OCI-LY3 (cell line): Measurements from ENCODE around the gene GNAL.

Experiments used
- EZH2phosphoT487 ChIP-seq: fragments of 200-600 bp; shearing (Covaris generic); IDR thresholded peaks from 2 replicates; pipeline ENCODE4 v1.6.1; 2018; ENCODE audit warnings: antibody characterized with exemption, mixed run types, low read depth
- TF ChIP-seq, protein P1 (sequence below): fragments of 200-600, 300-600 bp; sonication (generic); IDR thresholded peaks from 2 replicates; pipeline ENCODE4 v1.5.1; 2014; ENCODE audit warnings: antibody characterized with exemption, low read length, low read depth

- TF ChIP-seq, protein P1, sequence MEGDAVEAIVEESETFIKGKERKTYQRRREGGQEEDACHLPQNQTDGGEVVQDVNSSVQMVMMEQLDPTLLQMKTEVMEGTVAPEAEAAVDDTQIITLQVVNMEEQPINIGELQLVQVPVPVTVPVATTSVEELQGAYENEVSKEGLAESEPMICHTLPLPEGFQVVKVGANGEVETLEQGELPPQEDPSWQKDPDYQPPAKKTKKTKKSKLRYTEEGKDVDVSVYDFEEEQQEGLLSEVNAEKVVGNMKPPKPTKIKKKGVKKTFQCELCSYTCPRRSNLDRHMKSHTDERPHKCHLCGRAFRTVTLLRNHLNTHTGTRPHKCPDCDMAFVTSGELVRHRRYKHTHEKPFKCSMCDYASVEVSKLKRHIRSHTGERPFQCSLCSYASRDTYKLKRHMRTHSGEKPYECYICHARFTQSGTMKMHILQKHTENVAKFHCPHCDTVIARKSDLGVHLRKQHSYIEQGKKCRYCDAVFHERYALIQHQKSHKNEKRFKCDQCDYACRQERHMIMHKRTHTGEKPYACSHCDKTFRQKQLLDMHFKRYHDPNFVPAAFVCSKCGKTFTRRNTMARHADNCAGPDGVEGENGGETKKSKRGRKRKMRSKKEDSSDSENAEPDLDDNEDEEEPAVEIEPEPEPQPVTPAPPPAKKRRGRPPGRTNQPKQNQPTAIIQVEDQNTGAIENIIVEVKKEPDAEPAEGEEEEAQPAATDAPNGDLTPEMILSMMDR, result no peak
- TF ChIP-seq EZH2phosphoT487, result no peak
Measured at GRCh38 chr18:11866764-11867163, 177.7 kb downstream of the GNAL start.
